WTC11 (cell line): ENCODE results near the gene CIC. TPM values are rescaled to one million over a fixed set of nuclear protein-coding genes. Genes with fewer than 3 reads are reported as not detected.

ENCODE experiments used
- ATAC-seq: fragments of 200-7000 bp; cut with Tn5 transposase; 2 replicates; pipeline ENCODE4 v1.10.0; 2021; ENCODE audit warnings: mild to moderate bottlenecking, moderate library complexity
- CTCF ChIA-PET: fragments of 300-600 bp; sonication (Branson Sonifier 250); formaldehyde crosslinking; loops from one replicate; lab custom pipeline; 2021; ENCODE audit warnings: antibody characterized with exemption; lab: Charles Lee
- POLR2A ChIA-PET: fragments of 350-600 bp; sonication (Branson Sonifier 250); formaldehyde crosslinking; loops from one replicate; lab custom pipeline; 2021; ENCODE audit warnings: antibody characterized with exemption; lab: Charles Lee
- DNase-seq: peaks from one replicate; pipeline ENCODE4 v3.0.0; 2021; ENCODE audit warnings: low spot score
- H3K27ac Mint-ChIP-seq: 2 replicates; pipeline ENCODE4 v1.8.0; 2021; ENCODE audit warnings: mixed read lengths
- H3K27me3 Mint-ChIP-seq: 2 replicates; pipeline ENCODE4 v1.8.0; 2021; ENCODE audit warnings: low read depth, mild to moderate bottlenecking, moderate library complexity, mixed read lengths
- H3K36me3 Mint-ChIP-seq: 2 replicates; pipeline ENCODE4 v1.8.0; 2021; ENCODE audit warnings: mixed read lengths
- H3K4me1 Mint-ChIP-seq: 2 replicates; pipeline ENCODE4 v1.8.0; 2022; ENCODE audit warnings: mixed read lengths
- H3K4me3 Mint-ChIP-seq: 2 replicates; pipeline ENCODE4 v1.8.0; 2021; ENCODE audit warnings: mild to moderate bottlenecking, moderate library complexity, mixed read lengths
- H3K9me3 Mint-ChIP-seq: 2 replicates; pipeline ENCODE4 v1.8.0; 2021; ENCODE audit warnings: mixed read lengths
- ETV6 ChIP-seq: sonication (generic); formaldehyde crosslinking; IDR thresholded peaks from 2 replicates; pipeline ENCODE4 v1.8.1; 2022; ENCODE audit warnings: mild to moderate bottlenecking, missing genetic modification reagents
- FOXP1 ChIP-seq: sonication (generic); formaldehyde crosslinking; IDR thresholded peaks from 2 replicates; pipeline ENCODE4 v1.8.0; 2022; ENCODE audit warnings: missing genetic modification reagents, mild to moderate bottlenecking, moderate library complexity, borderline replicate concordance
- GABPB1 ChIP-seq: sonication (generic); formaldehyde crosslinking; IDR thresholded peaks from 2 replicates; pipeline ENCODE4 v1.8.1; 2023; ENCODE audit warnings: mild to moderate bottlenecking, missing genetic modification reagents
- JUN ChIP-seq: sonication (generic); formaldehyde crosslinking; IDR thresholded peaks from 2 replicates; pipeline ENCODE4 v1.8.0; 2023; ENCODE audit warnings: mild to moderate bottlenecking, missing genetic modification reagents
- KAT7 ChIP-seq: sonication (generic); formaldehyde crosslinking; IDR thresholded peaks from 2 replicates; pipeline ENCODE4 v1.8.1; 2023; ENCODE audit warnings: missing genetic modification reagents, mild to moderate bottlenecking, borderline replicate concordance
- MYBL2 ChIP-seq: sonication (generic); formaldehyde crosslinking; IDR thresholded peaks from 2 replicates; pipeline ENCODE4 v1.8.1; 2023; ENCODE audit warnings: mild to moderate bottlenecking, moderate library complexity, missing genetic modification reagents
- NFE2L1 ChIP-seq: sonication (generic); formaldehyde crosslinking; IDR thresholded peaks from 2 replicates; pipeline ENCODE4 v1.8.1; 2023; ENCODE audit warnings: missing genetic modification reagents
- NR1H2 ChIP-seq: sonication (generic); formaldehyde crosslinking; IDR thresholded peaks from 2 replicates; pipeline ENCODE4 v1.9.0; 2021; ENCODE audit warnings: mild to moderate bottlenecking, moderate library complexity, missing genetic modification reagents
- NR3C1 ChIP-seq: sonication (generic); formaldehyde crosslinking; conservative IDR thresholded peaks from 2 replicates; pipeline ENCODE4 v1.8.1; 2023; ENCODE audit warnings: low read depth, mild to moderate bottlenecking, missing genetic modification reagents
- PRRX2 ChIP-seq: fragments of 250-450 bp; sonication (Bioruptor Pico); IDR thresholded peaks from 2 replicates; pipeline ENCODE4 v1.8.0; 2021; ENCODE audit warnings: mild to moderate bottlenecking
- TEAD1 ChIP-seq: sonication (generic); formaldehyde crosslinking; IDR thresholded peaks from 2 replicates; pipeline ENCODE4 v1.8.0; 2022; ENCODE audit warnings: mild to moderate bottlenecking, missing genetic modification reagents
- ZNF138 ChIP-seq: sonication (generic); formaldehyde crosslinking; conservative IDR thresholded peaks from 2 replicates; pipeline ENCODE4 v1.8.1; 2022; ENCODE audit warnings: mild to moderate bottlenecking, moderate library complexity, missing genetic modification reagents
- ZNF263 ChIP-seq: sonication (generic); formaldehyde crosslinking; IDR thresholded peaks from 2 replicates; pipeline ENCODE4 v1.8.1; 2022; ENCODE audit warnings: low read depth, mild to moderate bottlenecking, moderate library complexity, missing genetic modification reagents
- ZNF396 ChIP-seq: fragments of 250-450 bp; sonication (Bioruptor Pico); IDR thresholded peaks from 2 replicates; pipeline ENCODE4 v1.8.0; 2021; ENCODE audit warnings: mild to moderate bottlenecking, moderate library complexity, borderline replicate concordance
- ZNF671 ChIP-seq: fragments of 250-450 bp; sonication (Bioruptor Pico); IDR thresholded peaks from 2 replicates; pipeline ENCODE4 v1.8.0; 2021; ENCODE audit warnings: mild to moderate bottlenecking
- total RNA-seq: library from RNA; stranded (reverse); gene quantifications from 3 replicates; pipeline ENCODE4 v1.2.3, GENCODE V29; 2021
- TF ChIP-seq, protein P1 (sequence below): sonication (generic); formaldehyde crosslinking; IDR thresholded peaks from 2 replicates; pipeline ENCODE4 v1.8.1; 2023; ENCODE audit warnings: mild to moderate bottlenecking, missing genetic modification reagents, moderate library complexity
- TF ChIP-seq, protein P2 (sequence below): sonication (generic); formaldehyde crosslinking; IDR thresholded peaks from 2 replicates; pipeline ENCODE4 v1.8.1; 2022; ENCODE audit warnings: low read depth, missing genetic modification reagents, borderline replicate concordance
- TF ChIP-seq, protein P3 (sequence below): fragments of 250-450 bp; sonication (Bioruptor Pico); IDR thresholded peaks from 2 replicates; pipeline ENCODE4 v1.8.0; 2021; ENCODE audit warnings: mild to moderate bottlenecking
- TF ChIP-seq, protein P4 (sequence below): sonication (generic); formaldehyde crosslinking; IDR thresholded peaks from 2 replicates; pipeline ENCODE4 v1.8.1; 2023; ENCODE audit warnings: mild to moderate bottlenecking, missing genetic modification reagents
- TF ChIP-seq, protein P5 (sequence below): sonication (generic); formaldehyde crosslinking; IDR thresholded peaks from 2 replicates; pipeline ENCODE4 v1.8.0; 2023; ENCODE audit warnings: missing genetic modification reagents

CIC gene
- total RNA-seq, 1 experiment from 2014 or later, result 55.8 TPM

DNA sequence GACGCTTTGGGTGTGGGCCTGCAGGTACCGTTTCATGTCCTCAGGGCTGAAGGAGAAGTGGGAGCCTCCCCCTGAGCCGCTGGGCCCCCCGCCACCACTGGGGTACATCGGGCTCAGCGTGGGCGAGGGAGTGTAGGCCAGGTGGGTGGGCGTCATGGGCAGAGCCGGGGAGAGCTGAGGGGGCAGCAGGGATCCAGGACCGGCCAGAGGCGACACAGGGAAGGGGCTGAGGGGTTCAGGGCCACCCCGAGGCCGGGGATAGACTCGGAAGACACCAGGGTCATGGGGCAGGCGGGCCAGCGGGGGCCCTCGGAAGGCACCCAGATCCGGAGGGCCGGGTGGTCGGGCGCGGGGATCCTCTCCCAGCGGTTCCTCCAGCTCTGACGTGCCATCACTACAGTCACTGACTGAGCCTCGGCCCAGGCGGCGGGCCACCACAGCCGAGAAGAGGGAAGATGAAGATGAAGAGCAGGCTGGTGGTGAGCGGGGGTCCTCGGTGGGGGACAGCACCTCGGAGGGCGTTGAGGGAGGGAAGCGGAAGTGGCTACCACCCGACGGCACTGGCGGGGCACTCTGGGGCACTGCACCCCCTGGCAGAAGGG lies 19.8 kb upstream of the CIC start:
- POLR2A ChIA-PET, result interaction anchor here (1.1 kb wide), 1 partner anchor 30 kb away, joined by 3 read pairs; no protein-coding TSS in a partner anchor

DNA sequence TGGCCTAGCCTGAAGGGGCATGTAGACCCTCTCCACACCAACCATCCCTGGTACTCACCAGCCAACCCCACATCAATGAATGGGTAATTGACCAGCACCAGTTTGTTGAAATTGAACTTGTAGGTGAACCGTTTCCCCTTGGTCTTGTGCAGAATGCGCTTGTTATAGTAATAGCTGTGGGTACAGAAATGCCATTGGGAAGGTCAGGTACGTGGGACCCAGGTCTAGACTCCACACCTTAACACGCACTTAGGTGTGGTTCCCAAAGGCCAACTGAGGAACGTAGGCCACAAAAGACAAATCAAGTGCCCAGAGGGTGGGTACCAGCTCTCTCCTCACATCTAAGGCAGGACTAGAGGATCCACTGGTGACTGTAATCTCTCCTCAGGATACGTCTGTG lies 19.3 kb upstream of the CIC start:
- H3K36me3 Mint-ChIP-seq, result no peaks in the 10 kb centered on the region
- H3K4me1 Mint-ChIP-seq, result peaks cover 44% of the 10 kb centered on the region
- no peaks in the 10 kb centered on the region for H3K9me3 Mint-ChIP-seq
- ChIA-PET CTCF (interaction anchor here (0.5 to 3.5 kb wide), 3 partner anchors 30 to 55 kb away, joined by 3 to 26 read pairs (median 3); no protein-coding TSS in a partner anchor), POLR2A (interaction anchor here (1.1 kb wide), 1 partner anchor 30 kb away, joined by 3 read pairs; no protein-coding TSS in a partner anchor)
- ATAC-seq, result no peak
- peak overlapping the region; percentile 70 for H3K27ac Mint-ChIP-seq
- TF ChIP-seq, protein P1, sequence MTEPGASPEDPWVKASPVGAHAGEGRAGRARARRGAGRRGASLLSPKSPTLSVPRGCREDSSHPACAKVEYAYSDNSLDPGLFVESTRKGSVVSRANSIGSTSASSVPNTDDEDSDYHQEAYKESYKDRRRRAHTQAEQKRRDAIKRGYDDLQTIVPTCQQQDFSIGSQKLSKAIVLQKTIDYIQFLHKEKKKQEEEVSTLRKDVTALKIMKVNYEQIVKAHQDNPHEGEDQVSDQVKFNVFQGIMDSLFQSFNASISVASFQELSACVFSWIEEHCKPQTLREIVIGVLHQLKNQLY, result no peak
- TF ChIP-seq ZNF671 (CRISPR knock-in tag), result no peak
- no peak for TF ChIP-seq JUN (CRISPR knock-in tag)
- no peak for TF ChIP-seq PRRX2 (CRISPR knock-in tag)
- no peak for TF ChIP-seq ZNF138 (CRISPR knock-in tag)
- TF ChIP-seq, protein P2, sequence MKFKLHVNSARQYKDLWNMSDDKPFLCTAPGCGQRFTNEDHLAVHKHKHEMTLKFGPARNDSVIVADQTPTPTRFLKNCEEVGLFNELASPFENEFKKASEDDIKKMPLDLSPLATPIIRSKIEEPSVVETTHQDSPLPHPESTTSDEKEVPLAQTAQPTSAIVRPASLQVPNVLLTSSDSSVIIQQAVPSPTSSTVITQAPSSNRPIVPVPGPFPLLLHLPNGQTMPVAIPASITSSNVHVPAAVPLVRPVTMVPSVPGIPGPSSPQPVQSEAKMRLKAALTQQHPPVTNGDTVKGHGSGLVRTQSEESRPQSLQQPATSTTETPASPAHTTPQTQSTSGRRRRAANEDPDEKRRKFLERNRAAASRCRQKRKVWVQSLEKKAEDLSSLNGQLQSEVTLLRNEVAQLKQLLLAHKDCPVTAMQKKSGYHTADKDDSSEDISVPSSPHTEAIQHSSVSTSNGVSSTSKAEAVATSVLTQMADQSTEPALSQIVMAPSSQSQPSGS, result no peak
- TF ChIP-seq, protein P3, sequence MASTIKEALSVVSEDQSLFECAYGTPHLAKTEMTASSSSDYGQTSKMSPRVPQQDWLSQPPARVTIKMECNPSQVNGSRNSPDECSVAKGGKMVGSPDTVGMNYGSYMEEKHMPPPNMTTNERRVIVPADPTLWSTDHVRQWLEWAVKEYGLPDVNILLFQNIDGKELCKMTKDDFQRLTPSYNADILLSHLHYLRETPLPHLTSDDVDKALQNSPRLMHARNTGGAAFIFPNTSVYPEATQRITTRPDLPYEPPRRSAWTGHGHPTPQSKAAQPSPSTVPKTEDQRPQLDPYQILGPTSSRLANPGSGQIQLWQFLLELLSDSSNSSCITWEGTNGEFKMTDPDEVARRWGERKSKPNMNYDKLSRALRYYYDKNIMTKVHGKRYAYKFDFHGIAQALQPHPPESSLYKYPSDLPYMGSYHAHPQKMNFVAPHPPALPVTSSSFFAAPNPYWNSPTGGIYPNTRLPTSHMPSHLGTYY, result no peak
- no peak for TF ChIP-seq MYBL2 (CRISPR knock-in tag)
- no peak for TF ChIP-seq KAT7
- no peak for TF ChIP-seq NR3C1 (CRISPR knock-in tag)
- TF ChIP-seq, protein P4, sequence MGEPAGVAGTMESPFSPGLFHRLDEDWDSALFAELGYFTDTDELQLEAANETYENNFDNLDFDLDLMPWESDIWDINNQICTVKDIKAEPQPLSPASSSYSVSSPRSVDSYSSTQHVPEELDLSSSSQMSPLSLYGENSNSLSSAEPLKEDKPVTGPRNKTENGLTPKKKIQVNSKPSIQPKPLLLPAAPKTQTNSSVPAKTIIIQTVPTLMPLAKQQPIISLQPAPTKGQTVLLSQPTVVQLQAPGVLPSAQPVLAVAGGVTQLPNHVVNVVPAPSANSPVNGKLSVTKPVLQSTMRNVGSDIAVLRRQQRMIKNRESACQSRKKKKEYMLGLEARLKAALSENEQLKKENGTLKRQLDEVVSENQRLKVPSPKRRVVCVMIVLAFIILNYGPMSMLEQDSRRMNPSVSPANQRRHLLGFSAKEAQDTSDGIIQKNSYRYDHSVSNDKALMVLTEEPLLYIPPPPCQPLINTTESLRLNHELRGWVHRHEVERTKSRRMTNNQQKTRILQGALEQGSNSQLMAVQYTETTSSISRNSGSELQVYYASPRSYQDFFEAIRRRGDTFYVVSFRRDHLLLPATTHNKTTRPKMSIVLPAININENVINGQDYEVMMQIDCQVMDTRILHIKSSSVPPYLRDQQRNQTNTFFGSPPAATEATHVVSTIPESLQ (CRISPR knock-in tag), result no peak
- no peak for TF ChIP-seq FOXP1 (CRISPR knock-in tag)
- no peak for DNase-seq
- no peaks in the 10 kb centered on the region for H3K27me3 Mint-ChIP-seq
- peak overlapping the region; percentile 14; the same call in 1 of the 2 replicates for H3K4me3 Mint-ChIP-seq

More for the DNA sequence above, 19.8 kb upstream of the CIC start:
- Mint-ChIP-seq H3K4me1 (peaks cover 47% of the 10 kb centered on the region), H3K36me3 (no peaks in the 10 kb centered on the region), H3K27me3 (no peaks in the 10 kb centered on the region), H3K27ac (no peak overlapping the region), H3K9me3 (no peaks in the 10 kb centered on the region), H3K4me3 (no peak overlapping the region)
- ATAC-seq (no peak), DNase-seq (no peak)
- TF ChIP-seq ZNF396 (CRISPR knock-in tag) (no peak), GABPB1 (CRISPR knock-in tag) (no peak), TEAD1 (CRISPR knock-in tag) (no peak), ETV6 (CRISPR knock-in tag) (no peak)
- CTCF ChIA-PET, result interaction anchor here (1.0 to 7.8 kb wide), 3 partner anchors 30 to 46 kb away, joined by 3 to 239 read pairs (median 26); no protein-coding TSS in a partner anchor

DNA sequence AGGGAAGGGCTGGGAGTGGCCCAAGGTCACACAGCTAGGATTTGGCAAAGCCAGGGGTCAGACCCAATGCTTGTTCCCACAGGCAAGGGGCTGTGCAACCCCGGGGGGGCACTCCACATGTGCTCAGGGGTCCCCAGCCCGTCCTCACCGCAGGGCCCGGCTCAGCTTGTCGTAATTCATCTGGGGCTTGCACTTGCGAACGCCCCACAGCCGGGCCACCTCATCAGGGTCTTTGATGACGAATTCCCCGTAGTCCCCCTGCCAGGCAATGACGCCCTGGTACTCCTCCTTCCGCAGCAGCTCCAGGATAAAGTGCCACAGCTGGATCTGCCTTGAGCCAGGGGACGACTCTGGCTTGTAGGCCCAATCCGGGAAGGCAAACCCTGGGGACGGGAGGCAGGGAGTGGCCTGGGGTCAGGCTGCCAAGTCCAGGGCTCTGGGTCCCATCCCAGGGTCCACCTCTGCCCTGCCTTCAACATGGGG lies 18.8 kb upstream of the CIC start:
- Mint-ChIP-seq H3K4me1 (peaks cover 39% of the 10 kb centered on the region), H3K27me3 (no peaks in the 10 kb centered on the region), H3K27ac (peak overlapping the region; percentile 70; the same call in 1 of the 2 replicates), H3K9me3 (no peaks in the 10 kb centered on the region), H3K4me3 (no peak overlapping the region), H3K36me3 (no peaks in the 10 kb centered on the region)
- ATAC-seq (no peak), DNase-seq (no peak)
- ChIA-PET POLR2A (interaction anchor here (0.6 to 1.1 kb wide), 2 partner anchors 29 to 58 kb away, joined by 3 to 5 read pairs; no protein-coding TSS in a partner anchor), CTCF (interaction anchor here (0.5 to 3.5 kb wide), 5 partner anchors 30 to 118 kb away, joined by 3 to 26 read pairs (median 3); partner anchors contain the start of gene POU2F2)
- TF ChIP-seq, protein P2, result no peak
- TF ChIP-seq NFE2L1 (CRISPR knock-in tag) (no peak), ZNF263 (no peak), NR1H2 (CRISPR knock-in tag) (no peak)
- TF ChIP-seq, protein P5, sequence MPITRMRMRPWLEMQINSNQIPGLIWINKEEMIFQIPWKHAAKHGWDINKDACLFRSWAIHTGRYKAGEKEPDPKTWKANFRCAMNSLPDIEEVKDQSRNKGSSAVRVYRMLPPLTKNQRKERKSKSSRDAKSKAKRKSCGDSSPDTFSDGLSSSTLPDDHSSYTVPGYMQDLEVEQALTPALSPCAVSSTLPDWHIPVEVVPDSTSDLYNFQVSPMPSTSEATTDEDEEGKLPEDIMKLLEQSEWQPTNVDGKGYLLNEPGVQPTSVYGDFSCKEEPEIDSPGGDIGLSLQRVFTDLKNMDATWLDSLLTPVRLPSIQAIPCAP, result no peak
- TF ChIP-seq, protein P1, result no peak
